SU-DHL-6 (cell line): ENCODE measurements around the gene GSTM4.
"Not testable (repeated sequence)": the region's sequence is repeated elsewhere in the genome, so short reads cannot be mapped to it uniquely, and the experiment has no call there.

Experiments
- H2AFZ ChIP-seq: fragments of 200-600 bp; sonication (generic); 2 replicates; pipeline ENCODE4 v1.6.1; 2014; ENCODE audit warnings: low read depth, mild to moderate bottlenecking, moderate library complexity, mixed read lengths, antibody characterized with exemption, low read length; ENCODE audit not compliant: severe bottlenecking
- H3F3A ChIP-seq: fragments of 200-600 bp; shearing (Covaris generic); 2 replicates; pipeline ENCODE4 v1.6.0; 2016; ENCODE audit warnings: antibody characterized with exemption, mild to moderate bottlenecking; ENCODE audit not compliant: insufficient read depth
- H3K27ac ChIP-seq: fragments of 200-600 bp; sonication (generic); 2 replicates; pipeline ENCODE4 v1.5.1; 2016; ENCODE audit warnings: low read depth, mild to moderate bottlenecking, low read length, moderate library complexity, mixed read lengths
- H3K27me3 ChIP-seq: fragments of 200-600 bp; sonication (generic), shearing (Covaris generic); 2 replicates; pipeline ENCODE4 v1.6.0; 2014; ENCODE audit warnings: mild to moderate bottlenecking, low read length
- H3K36me3 ChIP-seq: fragments of 200-600 bp; sonication (generic); 2 replicates; pipeline ENCODE4 v1.6.1; 2014; ENCODE audit warnings: mild to moderate bottlenecking, low read length, mixed read lengths
- H3K4me2 ChIP-seq: fragments of 300-600, 200-600 bp; shearing (Covaris generic), sonication (generic); 2 replicates; pipeline ENCODE4 v1.6.0; 2014; ENCODE audit warnings: low read length, low read depth, mild to moderate bottlenecking; ENCODE audit not compliant: poor library complexity, severe bottlenecking
- H3K4me3 ChIP-seq: fragments of 200-600 bp; sonication (generic); 2 replicates; pipeline ENCODE4 v1.5.1; 2014; ENCODE audit warnings: antibody characterized with exemption, low read length, mild to moderate bottlenecking, mixed read lengths; ENCODE audit not compliant: insufficient read depth, poor library complexity, severe bottlenecking
- H3K79me2 ChIP-seq: fragments of 200-600 bp; sonication (generic); 2 replicates; pipeline ENCODE4 v1.6.1; 2014; ENCODE audit warnings: mild to moderate bottlenecking, low read length, moderate library complexity; ENCODE audit not compliant: insufficient read depth
- H3K9ac ChIP-seq: fragments of 200-600 bp; sonication (generic); 2 replicates; pipeline ENCODE4 v1.7.0; 2014; ENCODE audit warnings: mild to moderate bottlenecking, low read length
- H3K9me2 ChIP-seq: fragments of 200-600 bp; sonication (generic); replicated peaks from 2 replicates; pipeline ENCODE4 v1.6.1; 2014; ENCODE audit warnings: low read length; ENCODE audit not compliant: insufficient read depth
- H3K9me3 ChIP-seq: fragments of 200-600 bp; sonication (generic); 2 replicates; pipeline ENCODE4 v1.6.1; 2014; ENCODE audit warnings: low read length, mixed read lengths; ENCODE audit not compliant: insufficient read depth
- H4K20me1 ChIP-seq: fragments of 200-600 bp; sonication (generic); 2 replicates; pipeline ENCODE4 v1.6.1; 2014; ENCODE audit warnings: low read depth, mild to moderate bottlenecking, antibody characterized with exemption, low read length, moderate library complexity, mixed read lengths
- CTCF ChIP-seq: fragments of 200-600 bp; sonication (generic); IDR thresholded peaks from one replicate; pipeline ENCODE4 v1.5.1; 2017; ENCODE audit warnings: antibody characterized with exemption, mild to moderate bottlenecking, low read length, moderate library complexity; ENCODE audit not compliant: insufficient read depth, poor library complexity, severe bottlenecking
- EZH2phosphoT487 ChIP-seq: fragments of 200-600 bp; sonication (generic), shearing (Covaris generic); conservative IDR thresholded peaks from 2 replicates; pipeline ENCODE4 v1.6.1; 2018; ENCODE audit warnings: mild to moderate bottlenecking, antibody characterized with exemption, low read length, moderate library complexity, mixed read lengths

Gene GSTM4

DNA sequence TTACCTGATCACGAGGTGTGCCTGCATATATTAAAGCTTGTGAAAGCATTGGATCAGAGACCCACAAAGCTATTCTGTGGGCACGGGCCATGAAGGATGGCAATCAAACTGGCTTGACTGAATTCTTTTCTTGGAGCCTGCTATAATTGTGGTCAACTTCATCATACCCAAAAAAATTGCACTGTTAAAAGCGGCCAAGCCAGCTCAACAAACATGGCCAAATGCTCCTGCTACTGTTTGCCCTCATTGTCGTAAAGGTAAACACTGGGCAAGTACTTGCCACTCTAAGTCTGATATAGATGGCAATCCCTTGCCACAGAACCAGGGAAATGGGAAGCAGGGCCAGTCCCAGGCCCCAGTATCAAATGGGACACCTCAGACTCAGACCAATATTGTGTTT is 49.5 kb downstream of the GSTM4 start:
- H3K36me3 ChIP-seq: no peaks in the 10 kb centered on the region
- no peak overlapping the region for H3K9ac ChIP-seq
- no peak for TF ChIP-seq CTCF
- no peak for TF ChIP-seq EZH2phosphoT487
- 0 out of 2 replicates have a peak, but pooled peaks cover 3% of the 10 kb centered on the region for H3K9me3 ChIP-seq
- no peak overlapping the region for H3K4me3 ChIP-seq
- no peaks in the 10 kb centered on the region for H3F3A ChIP-seq
- no peaks in the 10 kb centered on the region for H4K20me1 ChIP-seq
- H3K4me2 ChIP-seq: no peak overlapping the region
- no peak overlapping the region for H2AFZ ChIP-seq
- no peaks in the 10 kb centered on the region for H3K27me3 ChIP-seq
- H3K9me2 ChIP-seq: no peaks in the 10 kb centered on the region
- no peak overlapping the region for H3K27ac ChIP-seq
- no peaks in the 10 kb centered on the region for H3K79me2 ChIP-seq

GRCh38 chr1:109708949-109709348 is 53.0 kb downstream of the GSTM4 start:
- H3K9me3 ChIP-seq, H3K9me2 ChIP-seq, H3K9ac ChIP-seq, H3K36me3 ChIP-seq, H2AFZ ChIP-seq, H3F3A ChIP-seq, H3K79me2 ChIP-seq, H3K4me2 ChIP-seq, H3K27me3 ChIP-seq, H3K4me3 ChIP-seq, H3K27ac ChIP-seq, H4K20me1 ChIP-seq: not testable (repeated sequence)

DNA sequence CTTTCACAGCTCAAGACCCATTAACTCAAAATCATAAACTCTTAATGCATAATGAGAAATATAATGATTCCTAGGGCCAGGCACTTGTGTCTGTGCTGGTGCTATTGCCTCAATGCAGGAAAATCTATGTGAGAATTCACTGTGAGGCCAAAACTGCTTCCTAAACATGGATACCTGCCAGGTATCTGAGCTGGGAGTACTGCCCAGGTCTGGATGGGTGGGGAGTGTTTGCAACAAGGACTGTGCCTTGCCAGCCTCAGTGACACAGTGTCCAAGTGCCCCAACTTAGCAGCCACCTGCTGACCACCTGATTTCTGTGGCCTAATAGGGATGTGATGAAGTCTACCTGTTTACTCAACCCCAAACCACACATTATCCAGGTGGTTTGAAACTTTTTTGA is 53.9 kb downstream of the GSTM4 start:
- not testable (repeated sequence) for H3K27me3 ChIP-seq, H3K27ac ChIP-seq, H3K36me3 ChIP-seq, H3K9me2 ChIP-seq, H3K9me3 ChIP-seq, H3K4me3 ChIP-seq, H3K9ac ChIP-seq, H3F3A ChIP-seq, H2AFZ ChIP-seq, H3K79me2 ChIP-seq, H3K4me2 ChIP-seq, H4K20me1 ChIP-seq
